HepG2 (cell line): ENCODE measurements around the gene YWHAQ. TPM values are rescaled to one million over a fixed set of nuclear protein-coding genes. Genes with fewer than 3 reads are reported as not detected.

Experiments
- ATAC-seq: fragments of 200-7000 bp; cut with Tn5 transposase; 3 replicates; pipeline ENCODE4 v1.9.1; 2020; ENCODE audit warnings: mild to moderate bottlenecking, moderate library complexity
- BruUV-seq: library from RNA; stranded (reverse); fragments of 400-500 nt; replicated peaks from 2 replicates; lab custom pipeline; 2021; lab: Mats Ljungman, UMichigan
- CTCF ChIA-PET: fragments of 300-600 bp; formaldehyde crosslinking; extraction: SDS; loops from one replicate; lab custom pipeline; 2021; ENCODE audit warnings: low total read pairs, inconsistent platforms, low intra/inter-chr PET ratio; lab: Yijun Ruan, JAX
- POLR2A ChIA-PET: fragments of 350-600 bp; sonication (Branson Sonifier 250); formaldehyde crosslinking; loops from one replicate; lab custom pipeline; 2020; ENCODE audit warnings: antibody characterized with exemption, inconsistent platforms; lab: Yijun Ruan, JAX
- DNase-seq: peaks from one replicate; pipeline ENCODE4 v3.0.0-alpha.2; 2015; ENCODE audit warnings: low spot score
- FAIRE-seq: peaks from 3 replicates; lab custom pipeline; 2011; peaks lifted over from hg19 to GRCh38; lab: Jason Lieb, UNC
- H2AFZ ChIP-seq: one replicate; pipeline ENCODE4 v1.6.1; 2011; ENCODE audit warnings: low read length, inconsistent platforms
- H3K27ac ChIP-seq: fragments of 300-600 bp; 3 replicates; pipeline ENCODE4 v1.8.0; 2011; ENCODE audit warnings: mixed run types, mild to moderate bottlenecking, mixed read lengths, low read length, inconsistent platforms; ENCODE audit not compliant: insufficient read depth; ENCODE audit errors: extremely low read length
- H3K27me3 ChIP-seq, 2 experiments: fragments of 200-600 bp in 1 of 2; 2 replicates in 1 of 2; 3 replicates in 1 of 2; pipeline versions ENCODE4 v1.6.0 to v1.8.0; 2011; ENCODE audit warnings: low read length in 2 of 2, mild to moderate bottlenecking in 2 of 2, moderate library complexity in 2 of 2, inconsistent platforms in 1 of 2; ENCODE audit not compliant: insufficient read depth in 2 of 2, control insufficient read depth in 1 of 2
- H3K36me3 ChIP-seq, 2 experiments: fragments of 200-600 bp in 1 of 2; replicated peaks in 1 of 2; 2 replicates in 1 of 2; 3 replicates in 1 of 2; pipeline versions ENCODE4 v1.5.1 to v1.8.0; 2011; ENCODE audit warnings: low read length in 2 of 2, inconsistent platforms in 1 of 2; ENCODE audit not compliant: insufficient read depth in 2 of 2, control insufficient read depth in 1 of 2
- H3K4me1 ChIP-seq: 2 replicates; pipeline ENCODE4 v1.5.1; 2012; ENCODE audit warnings: low read length, inconsistent platforms; ENCODE audit not compliant: insufficient read depth
- H3K4me2 ChIP-seq: 2 replicates; pipeline ENCODE4 v1.6.0; 2011; ENCODE audit warnings: low read depth, low read length, inconsistent platforms
- H3K4me3 ChIP-seq, 3 experiments: fragments of 200-600 bp in 1 of 3; sonication (generic), shearing (Covaris generic) in 1 of 3; replicated peaks in 1 of 3; 2 replicates each; pipeline ENCODE4 v1.5.1; 2011 to 2016; ENCODE audit warnings: low read length in 3 of 3, inconsistent platforms in 2 of 3, low read depth in 2 of 3, mild to moderate bottlenecking in 2 of 3, control low read depth in 1 of 3, mixed read lengths in 1 of 3; ENCODE audit not compliant: insufficient read depth in 1 of 3
- H3K79me2 ChIP-seq: one replicate; pipeline ENCODE4 v1.6.1; 2011; ENCODE audit warnings: low read length, inconsistent platforms; ENCODE audit not compliant: insufficient read depth
- H3K9ac ChIP-seq: 2 replicates; pipeline ENCODE4 v1.6.0; 2011; ENCODE audit warnings: mild to moderate bottlenecking, low read depth, low read length, inconsistent platforms; ENCODE audit not compliant: insufficient read depth
- H3K9me3 ChIP-seq: 2 replicates; pipeline ENCODE4 v1.5.1; 2012; ENCODE audit warnings: mild to moderate bottlenecking, low read length
- H4K20me1 ChIP-seq: 2 replicates; pipeline ENCODE4 v1.6.0; 2011; ENCODE audit warnings: inconsistent platforms, mild to moderate bottlenecking, low read length, moderate library complexity; ENCODE audit not compliant: insufficient read depth
- HDAC1 ChIP-seq: sonication (generic); formaldehyde crosslinking; IDR thresholded peaks from 2 replicates; pipeline ENCODE4 v1.5.1; 2020; ENCODE audit warnings: mild to moderate bottlenecking, missing genetic modification reagents
- ISX ChIP-seq: sonication (generic); formaldehyde crosslinking; conservative IDR thresholded peaks from 2 replicates; pipeline ENCODE4 v1.5.0; 2020; ENCODE audit warnings: missing genetic modification reagents
- MLX ChIP-seq: IDR thresholded peaks from 2 replicates; pipeline ENCODE4 v1.6.1; 2016
- MTERF4 ChIP-seq: sonication (generic); formaldehyde crosslinking; IDR thresholded peaks from 2 replicates; pipeline ENCODE4 v1.8.0; 2023; ENCODE audit warnings: mild to moderate bottlenecking, missing genetic modification reagents
- PATZ1 ChIP-seq: sonication (generic); formaldehyde crosslinking; IDR thresholded peaks from 2 replicates; pipeline ENCODE4 v1.4.0; 2020; ENCODE audit warnings: missing genetic modification reagents
- PAWR ChIP-seq: sonication (generic); formaldehyde crosslinking; IDR thresholded peaks from 2 replicates; pipeline ENCODE4 v1.4.0; 2020; ENCODE audit warnings: missing genetic modification reagents, mild to moderate bottlenecking, borderline replicate concordance
- POGZ ChIP-seq: sonication (generic); formaldehyde crosslinking; IDR thresholded peaks from 2 replicates; pipeline ENCODE4 v1.4.0; 2020; ENCODE audit warnings: mild to moderate bottlenecking, missing genetic modification reagents
- RFX5 ChIP-seq: IDR thresholded peaks from 2 replicates; pipeline ENCODE4 v1.6.1; 2011; ENCODE audit warnings: low read depth, low read length, improper control_type of control experiment
- SIN3B ChIP-seq: fragments of 150-350 bp; IDR thresholded peaks from 2 replicates; pipeline ENCODE4 v1.6.1; 2014; ENCODE audit warnings: low read length
- SNAPC5 ChIP-seq: sonication (generic); formaldehyde crosslinking; IDR thresholded peaks from 2 replicates; pipeline ENCODE4 v1.8.1; 2023; ENCODE audit warnings: mild to moderate bottlenecking, missing genetic modification reagents, borderline replicate concordance
- SYNCRIP ChIP-seq: fragments of 200-400 bp; formaldehyde crosslinking; IDR thresholded peaks from 2 replicates; pipeline ENCODE4 v1.6.1; 2018; ENCODE audit warnings: mild to moderate bottlenecking, low read depth, low read length; ENCODE audit not compliant: insufficient read depth
- ZNF235 ChIP-seq: sonication (generic); formaldehyde crosslinking; IDR thresholded peaks from 2 replicates; pipeline ENCODE4 v1.8.1; 2023; ENCODE audit warnings: mild to moderate bottlenecking, missing genetic modification reagents, borderline replicate concordance
- ZNF460 ChIP-seq: sonication (generic); formaldehyde crosslinking; IDR thresholded peaks from 2 replicates; pipeline ENCODE4 v1.5.1; 2020; ENCODE audit warnings: missing genetic modification reagents, mild to moderate bottlenecking, borderline replicate concordance
- ZNF678 ChIP-seq: sonication (generic); formaldehyde crosslinking; IDR thresholded peaks from 2 replicates; pipeline ENCODE4 v1.4.0; 2020; ENCODE audit warnings: mild to moderate bottlenecking, missing genetic modification reagents
- ZNF737 ChIP-seq: sonication (generic); formaldehyde crosslinking; IDR thresholded peaks from 2 replicates; pipeline ENCODE4 v1.5.0; 2020; ENCODE audit warnings: missing genetic modification reagents, mild to moderate bottlenecking, borderline replicate concordance
- ZNF775 ChIP-seq: sonication (generic); formaldehyde crosslinking; IDR thresholded peaks from 2 replicates; pipeline ENCODE4 v1.4.0; 2020; ENCODE audit warnings: missing genetic modification reagents, mild to moderate bottlenecking, moderate library complexity, borderline replicate concordance
- WGBS: methylation state at CpG from one replicate; pipeline ENCODE4 v1.1.6; 2017; ENCODE audit warnings: low lambda C conversion rate; 5-methylcytosine and 5-hydroxymethylcytosine counted together
- in situ Hi-C: cut with HindIII; loops from 2 replicates; pipeline ENCODE4 v1.10.0; 2017; ENCODE audit warnings: low pct_unique_long_range_greater_than_20kb; ENCODE audit not compliant: extremely low pct_ligation_motif_present
- intact Hi-C: fragments of 100-400 bp; cut with micrococcal nuclease; formaldehyde crosslinking; loops from one replicate; pipeline ENCODE4 v1.10.0; 2022; ENCODE audit not compliant: unreplicated experiment
- polyA plus RNA-seq, 8 experiments: library from polyadenylated mRNA; depleted of rRNA in 3 of 8; stranded (reverse) in 7 of 8; unstranded in 1 of 8; fragments of >200 nt; fragmentation: Illumina TruSeq in 4 of 8; extraction: Trizol in 4 of 8; gene quantifications; 2 replicates each; pipeline versions ENCODE4 v1.2.1 to v1.2.3, GENCODE V29; 2011 to 2016; ENCODE audit warnings: low read depth in 4 of 8, missing spikeins in 1 of 8, mixed read lengths in 1 of 8; ENCODE audit not compliant: insufficient read depth in 1 of 8
- total RNA-seq, 5 experiments: library from RNA; depleted of rRNA; stranded (reverse); fragments of >200 nt; fragmentation: Illumina TruSeq; extraction: Trizol; gene quantifications; 2 replicates each; pipeline ENCODE4 v1.2.3, GENCODE V29; 2016; ENCODE audit warnings: low read depth in 1 of 5

Gene YWHAQ
- total and polyA plus RNA-seq, 2 of the 13 experiments (the other 11 are each of a cell fraction or from before 2014, with no cell fraction given) = 160 to 304 TPM

- H4K20me1 ChIP-seq = no peaks in the 10 kb centered on the region
- no peaks in the 10 kb centered on the region for H3K79me2 ChIP-seq
- peaks cover 3 to 29% of the 10 kb centered on the region in 2 experiments; a peak in 2 of 5 replicates for H3K27me3 ChIP-seq
- no peaks in the 10 kb centered on the region for H3K4me1 ChIP-seq
- H3K27ac ChIP-seq = no peak overlapping the region
- in situ Hi-C loops = no loop called here
- ChIA-PET POLR2A (no interaction called here), CTCF (no interaction called here)
- no peak overlapping the region for H3K4me3 ChIP-seq
- intact Hi-C loops = no loop called here
- H2AFZ ChIP-seq = no peak overlapping the region
- FAIRE-seq (no peak), DNase-seq (no peak), ATAC-seq (peak; percentile 22; the same call in 2 of the 3 replicates)
- H3K36me3 ChIP-seq = no peaks in the 10 kb centered on the region
- no peak overlapping the region for H3K9ac ChIP-seq
- H3K4me2 ChIP-seq = no peak overlapping the region
- WGBS = 30% methylated on average over 9 of the region's 9 CpGs
- no TSS peak for BruUV-seq
- no peaks in the 10 kb centered on the region for H3K9me3 ChIP-seq
- TF ChIP-seq HDAC1 (CRISPR knock-in tag) (no peak), ZNF775 (CRISPR knock-in tag) (no peak)
These were observed 35.1 kb upstream of the YWHAQ start for GRCh38 chr2:9665898-9666297.

- WGBS = 48% methylated on average over 3 of the region's 3 CpGs
- in situ Hi-C loops = no loop called here
- TF ChIP-seq SIN3B = no peak
- TF ChIP-seq ISX (CRISPR knock-in tag) = no peak
- TF ChIP-seq PATZ1 (CRISPR knock-in tag) = no peak
- no peak for TF ChIP-seq MTERF4 (CRISPR knock-in tag)
- TF ChIP-seq POGZ = no peak
- TF ChIP-seq RFX5 = no peak
- no peak for TF ChIP-seq SNAPC5 (CRISPR knock-in tag)
- no peak for TF ChIP-seq PAWR
- TF ChIP-seq ZNF235 (CRISPR knock-in tag) = no peak
- TF ChIP-seq MLX (CRISPR knock-in tag) = no peak
- TF ChIP-seq SYNCRIP = no peak
- TF ChIP-seq ZNF678 (CRISPR knock-in tag) = no peak
- no peak for TF ChIP-seq ZNF460 (CRISPR knock-in tag)
- TF ChIP-seq ZNF737 (CRISPR knock-in tag) = no peak
These were observed 33.6 kb upstream of the YWHAQ start for GRCh38 chr2:9664365-9664764.

More at GRCh38 chr2:9664365-9664764, 33.6 kb upstream of the YWHAQ start:
- Histone ChIP-seq H3K9ac (no peak overlapping the region), H2AFZ (no peak overlapping the region), H3K27ac (no peak overlapping the region), H3K27me3 (peaks cover 3 to 29% of the 10 kb centered on the region in 2 experiments; a peak in 2 of 5 replicates), H3K79me2 (no peaks in the 10 kb centered on the region), H3K4me3 (no peak overlapping the region), H4K20me1 (no peaks in the 10 kb centered on the region), H3K9me3 (no peaks in the 10 kb centered on the region), H3K4me2 (no peak overlapping the region), H3K36me3 (no peaks in the 10 kb centered on the region), H3K4me1 (no peaks in the 10 kb centered on the region)
- ATAC-seq = no peak
- POLR2A ChIA-PET = no interaction called here
- BruUV-seq = no TSS peak
- CTCF ChIA-PET = no interaction called here
- DNase-seq = no peak
- intact Hi-C loops = no loop called here
- FAIRE-seq = no peak
